OCI-LY7 (cell line): ENCODE results near the gene CLCA2. TPM values are rescaled to one million over a fixed set of nuclear protein-coding genes. Genes with fewer than 3 reads are reported as not detected.

Experiments used
- BruUV-seq: library from RNA; stranded (reverse); fragments of 400-500 nt; replicated peaks from 2 replicates; lab custom pipeline; 2021; lab: Mats Ljungman, UMichigan
- CTCF ChIA-PET: fragments of 300-600 bp; sonication (Branson Sonifier 250); formaldehyde crosslinking; loops from one replicate; lab custom pipeline; 2022; ENCODE audit warnings: antibody characterized with exemption; ENCODE audit not compliant: unreplicated experiment; lab: Charles Lee
- POLR2A ChIA-PET: fragments of 300-600 bp; sonication (Branson Sonifier 250); formaldehyde crosslinking; loops from one replicate; lab custom pipeline; 2022; ENCODE audit warnings: antibody characterized with exemption; lab: Charles Lee
- DNase-seq: peaks from one replicate; pipeline ENCODE4 v3.0.0-alpha.2; 2015; ENCODE audit warnings: low spot score
- H2AFZ ChIP-seq: fragments of 200-600 bp; sonication (generic), shearing (Covaris generic); 2 replicates; pipeline ENCODE4 v1.6.1; 2014; ENCODE audit warnings: mild to moderate bottlenecking, antibody characterized with exemption, low read length, moderate library complexity
- H3K27ac ChIP-seq: fragments of 200-600 bp; sonication (generic); 2 replicates; pipeline ENCODE4 v1.5.1; 2014; ENCODE audit warnings: mixed run types, low read depth, mild to moderate bottlenecking, moderate library complexity, low read length, inconsistent platforms; ENCODE audit not compliant: poor library complexity, severe bottlenecking
- H3K36me3 ChIP-seq: fragments of 200-600 bp; sonication (generic); 2 replicates; pipeline ENCODE4 v1.6.1; 2014; ENCODE audit warnings: mild to moderate bottlenecking, antibody characterized with exemption, low read length, moderate library complexity, mixed read lengths; ENCODE audit not compliant: insufficient read depth
- H3K4me1 ChIP-seq: fragments of 200-600 bp; sonication (generic); 2 replicates; pipeline ENCODE4 v1.5.1; 2014; ENCODE audit warnings: mild to moderate bottlenecking, low read length; ENCODE audit not compliant: insufficient read depth, poor library complexity, severe bottlenecking
- H3K4me2 ChIP-seq: fragments of 200-600 bp; sonication (generic); 2 replicates; pipeline ENCODE4 v1.6.1; 2014; ENCODE audit warnings: mild to moderate bottlenecking, low read length
- H3K4me3 ChIP-seq: fragments of 200-600 bp; sonication (generic); 2 replicates; pipeline ENCODE4 v1.5.1; 2014; ENCODE audit warnings: mild to moderate bottlenecking, low read depth, low read length; ENCODE audit not compliant: poor library complexity, severe bottlenecking
- H3K79me2 ChIP-seq: fragments of 200-600 bp; sonication (generic); 2 replicates; pipeline ENCODE4 v1.6.1; 2016; ENCODE audit warnings: low read depth, mild to moderate bottlenecking, low read length, moderate library complexity, mixed read lengths; ENCODE audit not compliant: insufficient read depth
- H3K9me2 ChIP-seq: fragments of 200-600 bp; sonication (generic); 2 replicates; pipeline ENCODE4 v1.6.1; 2016; ENCODE audit warnings: mild to moderate bottlenecking, low read length, mixed read lengths; ENCODE audit not compliant: insufficient read depth
- H3K9me3 ChIP-seq: fragments of 200-600 bp; sonication (generic); 2 replicates; pipeline ENCODE4 v1.6.1; 2014; ENCODE audit warnings: mild to moderate bottlenecking, mixed run types, low read length, mixed read lengths
- H4K20me1 ChIP-seq: fragments of 200-600 bp; sonication (generic); 2 replicates; pipeline ENCODE4 v1.6.1; 2014; ENCODE audit warnings: mild to moderate bottlenecking, antibody characterized with exemption, low read length, moderate library complexity, mixed read lengths; ENCODE audit not compliant: insufficient read depth
- EZH2phosphoT487 ChIP-seq: fragments of 200-600 bp; sonication (generic); IDR thresholded peaks from 2 replicates; pipeline ENCODE4 v1.6.1; 2018; ENCODE audit warnings: low read depth, borderline replicate concordance, mild to moderate bottlenecking, mixed run types, antibody characterized with exemption, low read length, moderate library complexity, mixed read lengths
- intact Hi-C: fragments of 100-400 bp; cut with micrococcal nuclease; formaldehyde crosslinking; loops from one replicate; pipeline ENCODE4 v1.10.0; 2022; ENCODE audit not compliant: unreplicated experiment
- total RNA-seq, 2 experiments: library from RNA; depleted of rRNA in 1 of 2; stranded (reverse); fragments of >200 nt in 1 of 2; shearing (Covaris generic) in 1 of 2; gene quantifications; 2 replicates each; pipeline ENCODE4 v1.2.3, GENCODE V29; 2014 to 2022
- TF ChIP-seq, protein P1 (sequence below): fragments of 200-600 bp; sonication (generic); conservative IDR thresholded peaks from 2 replicates; pipeline ENCODE4 v1.5.1; 2014; ENCODE audit warnings: mild to moderate bottlenecking, antibody characterized with exemption, low read length, moderate library complexity, mixed read lengths

Gene CLCA2
- total RNA-seq, 2 experiments from 2014 or later = not detected

DNA sequence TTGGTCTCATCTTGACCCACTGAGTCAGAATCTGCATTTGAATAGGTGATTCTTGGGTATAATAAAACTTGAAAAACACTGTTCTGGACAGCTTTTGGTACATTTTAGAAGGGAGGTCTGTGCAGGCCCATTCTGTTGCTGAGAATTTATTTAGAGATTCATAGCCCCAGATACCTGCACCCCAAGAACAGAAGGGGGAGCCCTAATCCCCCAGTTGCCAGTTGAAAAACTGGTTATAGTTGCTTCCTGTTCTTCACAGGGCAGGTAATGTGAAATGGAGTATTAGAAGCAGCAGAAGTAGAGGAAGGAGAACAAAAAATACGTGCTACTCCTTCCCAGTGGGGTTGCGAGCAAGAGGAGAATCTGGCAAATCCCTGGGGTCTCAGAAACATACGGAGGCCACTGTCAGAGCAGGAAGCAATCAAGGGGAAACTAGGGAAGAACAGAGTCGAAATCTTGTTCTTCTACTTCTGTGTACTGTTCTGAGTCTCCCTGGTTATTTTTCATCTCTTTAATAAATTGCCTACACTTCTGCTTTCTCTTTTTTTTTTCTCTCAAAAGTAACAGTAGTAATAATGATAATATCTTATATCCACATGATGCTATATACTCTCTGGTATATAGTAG is 4.6 kb upstream of the CLCA2 start:
- Histone ChIP-seq H3K4me2 (peak overlapping the region; percentile 32; the same call in 1 of the 2 replicates), H3K27ac (no peak overlapping the region), H3K9me2 (no peaks in the 10 kb centered on the region), H2AFZ (peak overlapping the region; percentile 76), H4K20me1 (no peaks in the 10 kb centered on the region), H3K9me3 (no peaks in the 10 kb centered on the region), H3K4me3 (no peak overlapping the region), H3K36me3 (no peaks in the 10 kb centered on the region), H3K79me2 (no peaks in the 10 kb centered on the region), H3K4me1 (no peaks in the 10 kb centered on the region)
- intact Hi-C loops = no loop called here
- no peak for TF ChIP-seq EZH2phosphoT487
- TF ChIP-seq, protein P1, sequence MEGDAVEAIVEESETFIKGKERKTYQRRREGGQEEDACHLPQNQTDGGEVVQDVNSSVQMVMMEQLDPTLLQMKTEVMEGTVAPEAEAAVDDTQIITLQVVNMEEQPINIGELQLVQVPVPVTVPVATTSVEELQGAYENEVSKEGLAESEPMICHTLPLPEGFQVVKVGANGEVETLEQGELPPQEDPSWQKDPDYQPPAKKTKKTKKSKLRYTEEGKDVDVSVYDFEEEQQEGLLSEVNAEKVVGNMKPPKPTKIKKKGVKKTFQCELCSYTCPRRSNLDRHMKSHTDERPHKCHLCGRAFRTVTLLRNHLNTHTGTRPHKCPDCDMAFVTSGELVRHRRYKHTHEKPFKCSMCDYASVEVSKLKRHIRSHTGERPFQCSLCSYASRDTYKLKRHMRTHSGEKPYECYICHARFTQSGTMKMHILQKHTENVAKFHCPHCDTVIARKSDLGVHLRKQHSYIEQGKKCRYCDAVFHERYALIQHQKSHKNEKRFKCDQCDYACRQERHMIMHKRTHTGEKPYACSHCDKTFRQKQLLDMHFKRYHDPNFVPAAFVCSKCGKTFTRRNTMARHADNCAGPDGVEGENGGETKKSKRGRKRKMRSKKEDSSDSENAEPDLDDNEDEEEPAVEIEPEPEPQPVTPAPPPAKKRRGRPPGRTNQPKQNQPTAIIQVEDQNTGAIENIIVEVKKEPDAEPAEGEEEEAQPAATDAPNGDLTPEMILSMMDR = peak; percentile 90
- ChIA-PET CTCF (no interaction called here), POLR2A (interaction anchor here (0.5 kb wide), 1 partner anchor 943 kb away, joined by 4 read pairs; no protein-coding TSS in a partner anchor)
- peak; percentile 65 for DNase-seq
- BruUV-seq = no TSS peak

DNA sequence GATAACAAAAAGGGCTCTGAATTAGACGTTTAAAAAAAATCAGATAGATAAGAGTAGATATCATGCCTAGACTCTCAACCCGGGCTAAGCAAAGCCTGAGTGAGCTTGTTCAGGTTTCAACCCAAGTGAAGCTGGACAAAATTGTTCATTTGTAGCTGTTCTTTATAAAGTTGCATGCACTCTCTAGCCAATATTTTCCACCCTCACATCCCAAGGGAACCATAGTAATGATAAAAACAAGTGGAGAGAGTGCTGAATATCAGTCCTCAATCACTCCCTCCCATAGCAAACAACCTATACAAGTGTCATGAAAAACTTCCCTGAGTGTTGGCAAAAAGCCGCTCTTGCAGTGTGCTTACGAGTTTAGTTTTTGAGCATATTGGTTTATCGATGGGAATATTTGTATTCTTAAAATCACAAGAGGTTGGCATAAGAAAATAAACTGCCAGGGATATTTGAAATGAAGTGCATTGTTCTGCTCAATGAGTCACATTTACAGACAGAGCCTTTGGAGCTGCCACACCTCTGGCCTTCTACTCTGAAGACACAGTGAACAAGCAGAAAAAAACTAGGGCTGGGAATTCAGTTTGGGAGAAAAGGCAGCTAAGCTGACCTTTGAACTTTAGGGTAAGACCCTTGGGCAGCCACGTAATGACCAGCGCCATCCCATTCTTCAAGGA is 2.2 kb upstream of the CLCA2 start:
- Histone ChIP-seq H3K9me3 (no peaks in the 10 kb centered on the region), H3K4me1 (no peaks in the 10 kb centered on the region), H3K9me2 (no peaks in the 10 kb centered on the region), H3K36me3 (no peaks in the 10 kb centered on the region), H3K79me2 (no peaks in the 10 kb centered on the region), H4K20me1 (no peaks in the 10 kb centered on the region), H3K4me2 (no peak overlapping the region), H3K27ac (no peak overlapping the region), H3K4me3 (no peak overlapping the region), H2AFZ (no peak overlapping the region)
- ChIA-PET POLR2A (no interaction called here), CTCF (no interaction called here)
- no peak for DNase-seq
- intact Hi-C loops = no loop called here
- TF ChIP-seq EZH2phosphoT487 = no peak
- TF ChIP-seq, protein P1 = no peak
- BruUV-seq = no TSS peak

DNA sequence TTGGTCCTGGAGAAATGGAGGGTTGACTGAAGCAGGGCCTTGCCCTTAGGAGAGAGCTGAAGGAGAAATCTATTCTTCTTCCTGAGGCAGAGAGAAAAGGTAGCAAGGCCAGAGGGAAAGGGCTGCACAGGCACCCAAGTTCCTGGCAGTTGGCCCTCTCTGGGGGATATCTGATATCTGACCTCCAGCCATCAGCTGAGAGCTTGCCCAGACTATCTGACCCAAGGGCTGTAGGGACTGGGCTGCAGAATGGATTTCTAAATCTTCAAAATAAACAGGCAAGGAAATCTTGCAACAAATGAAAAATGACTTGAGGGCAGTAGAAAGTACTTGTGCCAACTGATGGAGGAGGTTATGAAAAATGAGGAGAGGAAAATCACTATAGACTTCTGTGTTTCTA is 498 bp upstream of the CLCA2 start:
- Histone ChIP-seq H3K27ac (no peak overlapping the region), H2AFZ (no peak overlapping the region), H3K4me2 (no peak overlapping the region), H3K4me3 (no peak overlapping the region), H3K9me2 (no peaks in the 10 kb centered on the region), H3K4me1 (no peaks in the 10 kb centered on the region), H3K9me3 (no peaks in the 10 kb centered on the region), H3K36me3 (no peaks in the 10 kb centered on the region), H3K79me2 (no peaks in the 10 kb centered on the region), H4K20me1 (no peaks in the 10 kb centered on the region)
- POLR2A ChIA-PET = no interaction called here
- CTCF ChIA-PET = no interaction called here
- DNase-seq = no peak
- BruUV-seq = no TSS peak
- TF ChIP-seq, protein P1 = no peak
- no peak for TF ChIP-seq EZH2phosphoT487
- intact Hi-C loops = no loop called here
